GM12878 (cell line): ENCODE data around the gene LRRC31.

Source experiments
- NFIC ChIP-seq: IDR thresholded peaks from 2 replicates; pipeline ENCODE4 v1.6.1; 2012; ENCODE audit warnings: low read depth, mild to moderate bottlenecking, inconsistent platforms, low read length, moderate library complexity
- NR2C2 ChIP-seq: IDR thresholded peaks from 2 replicates; pipeline ENCODE4 v1.6.1; 2011; ENCODE audit warnings: borderline replicate concordance, low read depth; ENCODE audit not compliant: control insufficient read depth, insufficient read length
- POLR2AphosphoS2 ChIP-seq: IDR thresholded peaks from 2 replicates; pipeline ENCODE4 v1.6.1; 2011; ENCODE audit warnings: low read depth, mild to moderate bottlenecking, low read length, improper control_type of control experiment, moderate library complexity
- RB1 ChIP-seq: fragments of 450-650 bp; formaldehyde crosslinking; IDR thresholded peaks from 2 replicates; pipeline ENCODE4 v1.6.1; 2017; ENCODE audit warnings: mild to moderate bottlenecking, borderline replicate concordance
- RCOR1 ChIP-seq: conservative IDR thresholded peaks from 2 replicates; pipeline ENCODE4 v1.6.1; 2012; ENCODE audit warnings: low read depth, low read length, improper control_type of control experiment
- SREBF2 ChIP-seq: IDR thresholded peaks from 2 replicates; pipeline ENCODE4 v1.6.1; 2012; ENCODE audit warnings: mild to moderate bottlenecking, low read length
- ZNF274 ChIP-seq: IDR thresholded peaks from one replicate; pipeline ENCODE4 v1.8.0; 2011; ENCODE audit not compliant: insufficient read length, insufficient read depth
- TF ChIP-seq, protein P1 (sequence below): IDR thresholded peaks from 2 replicates; pipeline ENCODE4 v1.6.1; 2012; ENCODE audit warnings: mild to moderate bottlenecking, low read depth, low read length

- TF ChIP-seq ZNF274 (no peak), SREBF2 (no peak), RB1 (no peak), NR2C2 (no peak), NFIC (no peak), POLR2AphosphoS2 (no peak), RCOR1 (no peak)
- TF ChIP-seq, protein P1, sequence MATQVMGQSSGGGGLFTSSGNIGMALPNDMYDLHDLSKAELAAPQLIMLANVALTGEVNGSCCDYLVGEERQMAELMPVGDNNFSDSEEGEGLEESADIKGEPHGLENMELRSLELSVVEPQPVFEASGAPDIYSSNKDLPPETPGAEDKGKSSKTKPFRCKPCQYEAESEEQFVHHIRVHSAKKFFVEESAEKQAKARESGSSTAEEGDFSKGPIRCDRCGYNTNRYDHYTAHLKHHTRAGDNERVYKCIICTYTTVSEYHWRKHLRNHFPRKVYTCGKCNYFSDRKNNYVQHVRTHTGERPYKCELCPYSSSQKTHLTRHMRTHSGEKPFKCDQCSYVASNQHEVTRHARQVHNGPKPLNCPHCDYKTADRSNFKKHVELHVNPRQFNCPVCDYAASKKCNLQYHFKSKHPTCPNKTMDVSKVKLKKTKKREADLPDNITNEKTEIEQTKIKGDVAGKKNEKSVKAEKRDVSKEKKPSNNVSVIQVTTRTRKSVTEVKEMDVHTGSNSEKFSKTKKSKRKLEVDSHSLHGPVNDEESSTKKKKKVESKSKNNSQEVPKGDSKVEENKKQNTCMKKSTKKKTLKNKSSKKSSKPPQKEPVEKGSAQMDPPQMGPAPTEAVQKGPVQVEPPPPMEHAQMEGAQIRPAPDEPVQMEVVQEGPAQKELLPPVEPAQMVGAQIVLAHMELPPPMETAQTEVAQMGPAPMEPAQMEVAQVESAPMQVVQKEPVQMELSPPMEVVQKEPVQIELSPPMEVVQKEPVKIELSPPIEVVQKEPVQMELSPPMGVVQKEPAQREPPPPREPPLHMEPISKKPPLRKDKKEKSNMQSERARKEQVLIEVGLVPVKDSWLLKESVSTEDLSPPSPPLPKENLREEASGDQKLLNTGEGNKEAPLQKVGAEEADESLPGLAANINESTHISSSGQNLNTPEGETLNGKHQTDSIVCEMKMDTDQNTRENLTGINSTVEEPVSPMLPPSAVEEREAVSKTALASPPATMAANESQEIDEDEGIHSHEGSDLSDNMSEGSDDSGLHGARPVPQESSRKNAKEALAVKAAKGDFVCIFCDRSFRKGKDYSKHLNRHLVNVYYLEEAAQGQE = no peak
Measured at GRCh38 chr3:169827712-169828111, 42.0 kb downstream of the LRRC31 start.
